IMR-90 (cell line): ENCODE measurements around the gene EFNA5. TPM values are rescaled to one million over a fixed set of nuclear protein-coding genes. Genes with fewer than 3 reads are reported as not detected.

Source experiments
- ATAC-seq: fragments of 200-7000 bp; cut with Tn5 transposase; 2 replicates; pipeline ENCODE4 v1.9.1; 2020; ENCODE audit warnings: low read depth, mild to moderate bottlenecking, moderate library complexity
- BruUV-seq: library from RNA; stranded (reverse); fragments of 400-500 nt; replicated peaks from 2 replicates; lab custom pipeline; 2021; lab: Mats Ljungman, UMichigan
- CTCF ChIA-PET: fragments of 300-600 bp; formaldehyde crosslinking; extraction: SDS; loops from one replicate; lab custom pipeline; 2021; ENCODE audit warnings: antibody characterized with exemption; lab: Yijun Ruan, JAX
- POLR2A ChIA-PET: fragments of 300-600 bp; sonication (Branson Sonifier 250); formaldehyde crosslinking; loops from one replicate; lab custom pipeline; 2022; ENCODE audit warnings: antibody characterized with exemption; ENCODE audit not compliant: unreplicated experiment; lab: Charles Lee
- DNase-seq: peaks from one replicate; pipeline ENCODE4 v3.0.0; 2013
- H2AFZ ChIP-seq: replicated peaks from 2 replicates; pipeline ENCODE3; 2013; ENCODE audit warnings: low read length, mild to moderate bottlenecking; ENCODE audit not compliant: poor library complexity
- H2AK5ac ChIP-seq: 2 replicates; pipeline ENCODE4 v1.6.1; 2013; ENCODE audit warnings: low read depth, low read length, inconsistent platforms
- H2AK9ac ChIP-seq: replicated peaks from 2 replicates; pipeline ENCODE3; 2013; ENCODE audit warnings: mild to moderate bottlenecking, low read depth, low read length, moderate library complexity; ENCODE audit not compliant: poor library complexity
- H2BK120ac ChIP-seq: 2 replicates; pipeline ENCODE4 v1.6.1; 2013; ENCODE audit warnings: low read depth, low read length, inconsistent platforms
- H2BK15ac ChIP-seq: 3 replicates; pipeline ENCODE4 v1.6.1; 2013; ENCODE audit warnings: low read depth, low read length, inconsistent platforms
- H2BK20ac ChIP-seq: 2 replicates; pipeline ENCODE4 v1.6.1; 2013; ENCODE audit warnings: low read depth, mild to moderate bottlenecking, inconsistent platforms, low read length, moderate library complexity
- H2BK5ac ChIP-seq: 2 replicates; pipeline ENCODE4 v1.6.1; 2013; ENCODE audit warnings: mild to moderate bottlenecking, low read depth, low read length, inconsistent platforms; ENCODE audit not compliant: poor library complexity, severe bottlenecking
- H3K14ac ChIP-seq: replicated peaks from 2 replicates; pipeline ENCODE4 v1.6.1; 2013; ENCODE audit warnings: low read depth, low read length, inconsistent platforms
- H3K18ac ChIP-seq: 2 replicates; pipeline ENCODE4 v1.6.1; 2013; ENCODE audit warnings: low read depth, low read length, control low read depth
- H3K23ac ChIP-seq: 2 replicates; pipeline ENCODE4 v1.6.1; 2013; ENCODE audit warnings: low read depth, low read length, inconsistent platforms
- H3K27ac ChIP-seq: 2 replicates; pipeline ENCODE4 v1.5.1; 2013; ENCODE audit warnings: mild to moderate bottlenecking, control low read depth, low read length; ENCODE audit not compliant: insufficient read depth
- H3K27me3 ChIP-seq: 2 replicates; pipeline ENCODE4 v1.6.1; 2013; ENCODE audit warnings: low read length; ENCODE audit not compliant: control insufficient read depth, insufficient read depth
- H3K36me3 ChIP-seq: 2 replicates; pipeline ENCODE4 v1.6.1; 2013; ENCODE audit warnings: low read length, mixed read lengths; ENCODE audit not compliant: control insufficient read depth, insufficient read depth
- H3K4ac ChIP-seq: 2 replicates; pipeline ENCODE4 v1.6.1; 2013; ENCODE audit warnings: low read depth, low read length, inconsistent platforms
- H3K4me1 ChIP-seq: 2 replicates; pipeline ENCODE4 v1.6.1; 2013; ENCODE audit warnings: low read length, mixed read lengths; ENCODE audit not compliant: control insufficient read depth, insufficient read depth
- H3K4me2 ChIP-seq: 2 replicates; pipeline ENCODE4 v1.6.1; 2013; ENCODE audit warnings: low read depth, mild to moderate bottlenecking, control low read depth, low read length, moderate library complexity
- H3K4me3 ChIP-seq: 2 replicates; pipeline ENCODE4 v1.5.1; 2013; ENCODE audit warnings: low read depth, mild to moderate bottlenecking, control low read depth, low read length, moderate library complexity; ENCODE audit not compliant: insufficient read depth
- H3K56ac ChIP-seq: 2 replicates; pipeline ENCODE4 v1.6.1; 2013; ENCODE audit warnings: low read length, inconsistent platforms; ENCODE audit not compliant: insufficient read depth; ENCODE audit errors: extremely low read depth
- H3K79me1 ChIP-seq, 2 experiments: 2 replicates each; pipeline ENCODE4 v1.6.1; 2013; ENCODE audit warnings: low read length in 2 of 2, inconsistent platforms in 1 of 2, low read depth in 1 of 2
- H3K9ac ChIP-seq: 2 replicates; pipeline ENCODE4 v1.6.1; 2013; ENCODE audit warnings: low read depth, low read length, control low read depth
- H3K9me1 ChIP-seq: 2 replicates; pipeline ENCODE4 v1.6.1; 2013; ENCODE audit warnings: low read length, inconsistent platforms; ENCODE audit not compliant: insufficient read depth
- H3K9me3 ChIP-seq: 2 replicates; pipeline ENCODE4 v1.6.1; 2013; ENCODE audit warnings: low read length; ENCODE audit not compliant: control insufficient read depth, insufficient read depth
- H4K20me1 ChIP-seq: 2 replicates; pipeline ENCODE4 v1.6.1; 2013; ENCODE audit warnings: low read length, inconsistent platforms; ENCODE audit not compliant: insufficient read depth
- H4K5ac ChIP-seq: 2 replicates; pipeline ENCODE4 v1.6.1; 2013; ENCODE audit warnings: mild to moderate bottlenecking, low read depth, low read length, control low read depth
- H4K8ac ChIP-seq, 2 experiments: 2 replicates each; pipeline ENCODE4 v1.6.1; 2013; ENCODE audit warnings: low read depth in 2 of 2, low read length in 2 of 2, control low read depth in 1 of 2, inconsistent platforms in 1 of 2
- H4K91ac ChIP-seq: 2 replicates; pipeline ENCODE4 v1.6.1; 2013; ENCODE audit warnings: low read depth, low read length, inconsistent platforms; ENCODE audit not compliant: insufficient read depth
- BHLHE40 ChIP-seq: fragments of 150-350 bp; IDR thresholded peaks from 2 replicates; pipeline ENCODE4 v1.6.1; 2016; ENCODE audit warnings: mild to moderate bottlenecking, low read depth, low read length
- CHD1 ChIP-seq: IDR thresholded peaks from 2 replicates; pipeline ENCODE4 v1.6.1; 2012; ENCODE audit warnings: low read depth, low read length, improper control_type of control experiment
- FOS ChIP-seq: fragments of 150-350 bp; IDR thresholded peaks from 2 replicates; pipeline ENCODE4 v1.6.1; 2016; ENCODE audit warnings: low read depth, low read length
- MAFK ChIP-seq: IDR thresholded peaks from 2 replicates; pipeline ENCODE4 v1.6.1; 2012; ENCODE audit warnings: low read depth, low read length, improper control_type of control experiment
- MAZ ChIP-seq: IDR thresholded peaks from 2 replicates; pipeline ENCODE4 v1.6.1; 2012; ENCODE audit warnings: low read depth, mild to moderate bottlenecking, low read length, improper control_type of control experiment, moderate library complexity, borderline replicate concordance
- MXI1 ChIP-seq: IDR thresholded peaks from 2 replicates; pipeline ENCODE4 v1.6.1; 2012; ENCODE audit warnings: low read depth, mild to moderate bottlenecking, low read length, moderate library complexity, borderline replicate concordance
- NFE2L2 ChIP-seq: fragments of 150-350 bp; IDR thresholded peaks from 2 replicates; pipeline ENCODE4 v1.6.1; 2016; ENCODE audit warnings: low read depth, mild to moderate bottlenecking, low read length
- POLR2A ChIP-seq: IDR thresholded peaks from 2 replicates; pipeline ENCODE4 v1.6.1; 2012; ENCODE audit warnings: mild to moderate bottlenecking, low read depth, low read length
- RAD21 ChIP-seq: IDR thresholded peaks from 2 replicates; pipeline ENCODE4 v1.6.1; 2012; ENCODE audit warnings: low read length, improper control_type of control experiment
- RCOR1 ChIP-seq: IDR thresholded peaks from 2 replicates; pipeline ENCODE4 v1.6.1; 2012; ENCODE audit warnings: mild to moderate bottlenecking, low read length, improper control_type of control experiment; ENCODE audit not compliant: insufficient replicate concordance
- SMC3 ChIP-seq: fragments of 150-350 bp; IDR thresholded peaks from 2 replicates; pipeline ENCODE4 v1.6.1; 2016; ENCODE audit warnings: low read depth, mild to moderate bottlenecking, antibody characterized with exemption, low read length, moderate library complexity
- WGBS, 2 experiments: methylation state at CpG; one replicate each; pipeline versions ENCODE4 v1.1.5 to v1.1.7; 2013; ENCODE audit warnings: missing lambda C conversion rate in 2 of 2; ENCODE audit not compliant: insufficient read length in 1 of 2; ENCODE audit errors: extremely low coverage in 2 of 2; 5-methylcytosine and 5-hydroxymethylcytosine counted together
- dilution Hi-C: fragments of 300-500 bp; cut with HindIII; formaldehyde crosslinking; loops from one replicate; pipeline ENCODE4 v1.14.3; 2018; ENCODE audit warnings: low sequenced_read_pairs; ENCODE audit not compliant: unreplicated experiment
- in situ Hi-C: fragments of 300-500 bp; cut with MboI; formaldehyde crosslinking; loops from 3 replicates; pipeline ENCODE4 v1.14.3; 2019; ENCODE audit warnings: low sequenced_read_pairs, inconsistent platforms, mixed read lengths
- intact Hi-C: fragments of 100-400 bp; cut with micrococcal nuclease; formaldehyde crosslinking; loops from 2 replicates; pipeline ENCODE4 v1.10.0; 2022
- polyA plus RNA-seq, 3 experiments: library from polyadenylated mRNA; depleted of rRNA; stranded (reverse); fragments of >200 nt; gene quantifications; 2 replicates each; pipeline ENCODE4 v1.2.3, GENCODE V29; 2012; ENCODE audit warnings: low replicate concordance in 1 of 3
- total RNA-seq: library from RNA; depleted of rRNA; stranded (reverse); fragments of >200 nt; gene quantifications from 2 replicates; pipeline ENCODE4 v1.2.3, GENCODE V29; 2012
- TF ChIP-seq, protein P1 (sequence below): fragments of 150-350 bp; IDR thresholded peaks from 2 replicates; pipeline ENCODE4 v1.6.1; 2016; ENCODE audit warnings: low read depth, mild to moderate bottlenecking, low read length, moderate library complexity, borderline replicate concordance
- TF ChIP-seq, protein P2 (sequence below): fragments of 150-350 bp; IDR thresholded peaks from 2 replicates; pipeline ENCODE4 v1.6.1; 2017; ENCODE audit warnings: mild to moderate bottlenecking, antibody characterized with exemption, low read length, low read depth

The EFNA5 gene
- total and polyA plus RNA-seq, 2 of the 4 experiments (the other 2 are of a cell fraction): 1.5 to 1.6 TPM

DNA sequence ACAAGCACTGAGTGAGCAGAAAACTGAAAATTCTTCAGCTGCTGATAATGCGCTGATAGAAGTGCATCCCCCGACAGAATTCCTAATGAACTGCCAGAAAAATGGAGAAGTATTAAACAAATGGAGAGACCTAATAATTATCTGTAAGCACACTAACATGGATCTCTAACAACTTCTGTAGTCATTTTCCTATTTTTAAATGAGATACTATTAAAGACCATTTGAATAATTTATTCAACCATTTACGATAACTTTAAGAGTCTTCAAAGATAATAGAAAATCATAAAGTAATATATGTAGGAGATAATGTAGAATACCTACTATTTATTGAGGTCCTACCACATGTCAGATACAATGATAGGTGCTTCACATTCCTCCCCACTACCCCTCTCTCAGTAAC is 72.9 kb downstream of the EFNA5 start:
- dilution Hi-C loops: no loop called here
- no peak overlapping the region for H3K14ac ChIP-seq
- H4K8ac ChIP-seq: no peak overlapping the region
- no CpG with 5 or more reads among the region's 3 CpGs for WGBS, 2 experiments
- no peak overlapping the region for H3K4ac ChIP-seq
- in situ Hi-C loops: no loop called here
- no peak overlapping the region for H2AFZ ChIP-seq
- ChIA-PET POLR2A (no interaction called here), CTCF (interaction anchor here (1.0 kb wide), 1 partner anchor 12 kb away, joined by 4 read pairs; no protein-coding TSS in a partner anchor)
- BruUV-seq: no TSS peak
- no peak overlapping the region for H4K91ac ChIP-seq
- intact Hi-C loops: no loop called here
- H3K79me1 ChIP-seq: no peaks in the 10 kb centered on the region
- H3K4me3 ChIP-seq: no peak overlapping the region
- no peak overlapping the region for H2AK5ac ChIP-seq
- no peak overlapping the region for H3K4me2 ChIP-seq
- no peak overlapping the region for H3K18ac ChIP-seq
- no peak overlapping the region for H2BK15ac ChIP-seq
- 0 out of 2 replicates have a peak, but pooled peaks cover 5% of the 10 kb centered on the region for H3K9me1 ChIP-seq
- H2BK5ac ChIP-seq: no peak overlapping the region
- no peak overlapping the region for H4K5ac ChIP-seq
- no peak overlapping the region for H3K27ac ChIP-seq
- no peak overlapping the region for H3K9ac ChIP-seq
- H4K20me1 ChIP-seq: no peaks in the 10 kb centered on the region
- ATAC-seq (no peak), DNase-seq (no peak)
- TF ChIP-seq MAFK (no peak), POLR2A (no peak), BHLHE40 (no peak), MXI1 (no peak), RAD21 (no peak), CHD1 (no peak), NFE2L2 (no peak), MAZ (no peak), SMC3 (no peak), RCOR1 (no peak), FOS (no peak)
- TF ChIP-seq, protein P1, sequence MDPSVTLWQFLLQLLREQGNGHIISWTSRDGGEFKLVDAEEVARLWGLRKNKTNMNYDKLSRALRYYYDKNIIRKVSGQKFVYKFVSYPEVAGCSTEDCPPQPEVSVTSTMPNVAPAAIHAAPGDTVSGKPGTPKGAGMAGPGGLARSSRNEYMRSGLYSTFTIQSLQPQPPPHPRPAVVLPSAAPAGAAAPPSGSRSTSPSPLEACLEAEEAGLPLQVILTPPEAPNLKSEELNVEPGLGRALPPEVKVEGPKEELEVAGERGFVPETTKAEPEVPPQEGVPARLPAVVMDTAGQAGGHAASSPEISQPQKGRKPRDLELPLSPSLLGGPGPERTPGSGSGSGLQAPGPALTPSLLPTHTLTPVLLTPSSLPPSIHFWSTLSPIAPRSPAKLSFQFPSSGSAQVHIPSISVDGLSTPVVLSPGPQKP: no peak
- TF ChIP-seq, protein P2, sequence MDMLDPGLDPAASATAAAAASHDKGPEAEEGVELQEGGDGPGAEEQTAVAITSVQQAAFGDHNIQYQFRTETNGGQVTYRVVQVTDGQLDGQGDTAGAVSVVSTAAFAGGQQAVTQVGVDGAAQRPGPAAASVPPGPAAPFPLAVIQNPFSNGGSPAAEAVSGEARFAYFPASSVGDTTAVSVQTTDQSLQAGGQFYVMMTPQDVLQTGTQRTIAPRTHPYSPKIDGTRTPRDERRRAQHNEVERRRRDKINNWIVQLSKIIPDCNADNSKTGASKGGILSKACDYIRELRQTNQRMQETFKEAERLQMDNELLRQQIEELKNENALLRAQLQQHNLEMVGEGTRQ: no peak
- no peaks in the 10 kb centered on the region for H3K36me3 ChIP-seq
- no peaks in the 10 kb centered on the region for H3K9me3 ChIP-seq
- no peak overlapping the region for H2AK9ac ChIP-seq
- no peaks in the 10 kb centered on the region for H3K27me3 ChIP-seq
- H3K4me1 ChIP-seq: 0 out of 2 replicates have a peak, but pooled peaks cover 2% of the 10 kb centered on the region
- no peak overlapping the region for H2BK20ac ChIP-seq
- H2BK120ac ChIP-seq: no peak overlapping the region
- H3K23ac ChIP-seq: no peak overlapping the region
- H3K56ac ChIP-seq: no peak overlapping the region
